Esophagus muscularis mucosa (tissue), 4 donors: Measurements from ENCODE around the gene IL23R. TPM values are rescaled to one million over a fixed set of nuclear protein-coding genes. Genes with fewer than 3 reads are reported as not detected.

Source experiments
- DNase-seq: peaks from one replicate; pipeline ENCODE4 v3.0.0-alpha.2; 2017; ENCODE audit errors: extremely low spot score
- H3K27ac ChIP-seq, 4 donors: fragments of 200-600 bp; sonication (generic); replicated peaks in 1 of 4; 1 replicate in 3 of 4; 2 replicates in 1 of 4; pipeline ENCODE4 v1.5.1; 2016 to 2019; ENCODE audit warnings: mild to moderate bottlenecking in 1 of 4
- H3K27me3 ChIP-seq, 4 donors: fragments of 200-600 bp; sonication (generic); one replicate each; pipeline versions ENCODE4 v1.5.1 to v1.6.0; 2016 to 2019
- H3K36me3 ChIP-seq, 4 donors: fragments of 200-600 bp; sonication (generic); one replicate each; pipeline ENCODE4 v1.5.1; 2016 to 2019
- H3K4me1 ChIP-seq, 4 donors: fragments of 200-600 bp; sonication (generic); one replicate each; pipeline ENCODE4 v1.5.1; 2016 to 2019
- H3K4me3 ChIP-seq, 4 donors: fragments of 200-600 bp; sonication (generic); 1 replicate in 2 of 4; 2 replicates in 2 of 4; pipeline ENCODE4 v1.5.1; 2016 to 2019; ENCODE audit warnings: mild to moderate bottlenecking in 4 of 4, moderate library complexity in 1 of 4
- H3K9me3 ChIP-seq, 4 donors: fragments of 200-600 bp; sonication (generic); 1 replicate in 3 of 4; 2 replicates in 1 of 4; pipeline ENCODE4 v1.5.1; 2016 to 2019
- CTCF ChIP-seq, 3 experiments: fragments of 200-600 bp in 2 of 3; fragments of 450-650 bp in 1 of 3; sonication (generic) in 2 of 3; IDR thresholded peaks; one replicate each; pipeline ENCODE4 v1.5.1; 2017 to 2019; ENCODE audit warnings: antibody characterized with exemption in 3 of 3, mild to moderate bottlenecking in 2 of 3, moderate library complexity in 1 of 3
- EP300 ChIP-seq: sonication (generic); formaldehyde crosslinking; IDR thresholded peaks from one replicate; pipeline ENCODE4 v1.6.1; 2017; ENCODE audit warnings: antibody characterized with exemption
- POLR2A ChIP-seq: fragments of 450-650 bp; IDR thresholded peaks from one replicate; pipeline ENCODE4 v1.6.1; 2017; ENCODE audit warnings: antibody characterized with exemption, moderate library complexity, mild to moderate bottlenecking, low read depth
- POLR2AphosphoS5 ChIP-seq, 2 donors: sonication (generic); formaldehyde crosslinking; IDR thresholded peaks; one replicate each; pipeline ENCODE4 v1.6.1; 2017; ENCODE audit warnings: antibody characterized with exemption in 2 of 2
- WGBS: methylation state at CpG from one replicate; pipeline ENCODE4 v1.1.5; 2018; 5-methylcytosine and 5-hydroxymethylcytosine counted together
- intact Hi-C: fragments of 100-400 bp; cut with DNase I; formaldehyde crosslinking; loops from one replicate; pipeline ENCODE4 v1.15.1; 2023
- total RNA-seq, 4 donors: library from RNA; depleted of rRNA; stranded (reverse); fragments of >200 nt; gene quantifications; one replicate each; pipeline versions ENCODE4 v1.1.0 to v1.2.1, GENCODE V29; 2016

Gene IL23R
- total RNA-seq, 4 donors from 2014 or later, result not detected

GRCh38 chr1:67228791-67229190 lies 62.5 kb downstream of the IL23R start:
- Histone ChIP-seq H3K4me3 (no peak overlapping the region), H3K27ac (no peak overlapping the region), H3K9me3 (no peaks in the 10 kb centered on the region), H3K36me3 (no peaks in the 10 kb centered on the region), H3K4me1 (peaks cover 0 to 6% (median 0%) of the 10 kb centered on the region in 4 donors), H3K27me3 (no peaks in the 10 kb centered on the region)
- intact Hi-C loops, result no loop called here
- no peak for DNase-seq
- TF ChIP-seq POLR2AphosphoS5 (IDR thresholded peaks at IDR 0.05), result no peak
- TF ChIP-seq POLR2A, result no peak
- TF ChIP-seq EP300, result no peak
- TF ChIP-seq CTCF (IDR thresholded peaks at IDR 0.05), result no peak

GRCh38 chr1:67230539-67230938 lies 64.3 kb downstream of the IL23R start:
- intact Hi-C loops, result loop anchor here (5.0 kb wide), 1 partner anchor 272 kb away; no protein-coding TSS in a partner anchor
- Histone ChIP-seq H3K36me3 (no peaks in the 10 kb centered on the region), H3K9me3 (no peaks in the 10 kb centered on the region), H3K27me3 (no peaks in the 10 kb centered on the region), H3K4me1 (no peaks in the 10 kb centered on the region), H3K27ac (no peak overlapping the region), H3K4me3 (no peak overlapping the region)
- DNase-seq, result no peak
- WGBS, result 80% methylated on average over 3 of the region's 3 CpGs
- TF ChIP-seq EP300 (no peak), CTCF (IDR thresholded peaks at IDR 0.05) (no peak), POLR2AphosphoS5 (IDR thresholded peaks at IDR 0.05) (no peak), POLR2A (no peak)

DNA sequence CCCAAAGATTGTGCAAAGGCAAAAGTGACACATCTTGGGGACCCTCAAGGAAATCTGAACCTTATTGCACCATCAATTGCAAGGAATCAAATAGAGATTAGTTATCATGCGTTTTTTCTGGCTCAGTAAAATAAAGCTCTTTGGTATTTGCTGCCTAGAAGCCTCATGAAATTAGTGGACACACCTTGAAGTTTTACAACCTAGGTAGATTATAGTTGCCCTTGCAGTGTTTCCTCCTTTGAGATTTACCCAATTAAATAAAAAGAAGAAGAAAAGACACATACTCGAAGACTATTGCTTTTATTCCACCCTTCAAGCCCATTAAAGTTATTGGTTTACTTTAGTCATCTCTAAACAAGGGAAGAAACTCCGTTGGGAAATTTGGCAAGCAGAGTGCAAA lies 70.0 kb downstream of the IL23R start:
- WGBS, result 43% methylated on average over 3 of the region's 3 CpGs
- Histone ChIP-seq H3K27ac (no peak overlapping the region), H3K36me3 (no peaks in the 10 kb centered on the region), H3K27me3 (no peaks in the 10 kb centered on the region), H3K9me3 (no peaks in the 10 kb centered on the region), H3K4me1 (no peaks in the 10 kb centered on the region), H3K4me3 (no peak overlapping the region)
- TF ChIP-seq POLR2AphosphoS5 (IDR thresholded peaks at IDR 0.05), result no peak
- TF ChIP-seq CTCF (IDR thresholded peaks at IDR 0.05), result no peak
- TF ChIP-seq EP300, result no peak
- no peak for TF ChIP-seq POLR2A
- no peak for DNase-seq
- intact Hi-C loops, result no loop called here

GRCh38 chr1:67239738-67240137 lies 73.5 kb downstream of the IL23R start:
- TF ChIP-seq EP300, result no peak
- Histone ChIP-seq H3K27me3 (no peaks in the 10 kb centered on the region), H3K36me3 (no peaks in the 10 kb centered on the region), H3K9me3 (no peaks in the 10 kb centered on the region), H3K4me1 (no peaks in the 10 kb centered on the region), H3K27ac (no peak overlapping the region), H3K4me3 (no peak overlapping the region)
- 43% methylated on average over 2 of the region's 2 CpGs for WGBS
- DNase-seq, result no peak
- intact Hi-C loops, result no loop called here

DNA sequence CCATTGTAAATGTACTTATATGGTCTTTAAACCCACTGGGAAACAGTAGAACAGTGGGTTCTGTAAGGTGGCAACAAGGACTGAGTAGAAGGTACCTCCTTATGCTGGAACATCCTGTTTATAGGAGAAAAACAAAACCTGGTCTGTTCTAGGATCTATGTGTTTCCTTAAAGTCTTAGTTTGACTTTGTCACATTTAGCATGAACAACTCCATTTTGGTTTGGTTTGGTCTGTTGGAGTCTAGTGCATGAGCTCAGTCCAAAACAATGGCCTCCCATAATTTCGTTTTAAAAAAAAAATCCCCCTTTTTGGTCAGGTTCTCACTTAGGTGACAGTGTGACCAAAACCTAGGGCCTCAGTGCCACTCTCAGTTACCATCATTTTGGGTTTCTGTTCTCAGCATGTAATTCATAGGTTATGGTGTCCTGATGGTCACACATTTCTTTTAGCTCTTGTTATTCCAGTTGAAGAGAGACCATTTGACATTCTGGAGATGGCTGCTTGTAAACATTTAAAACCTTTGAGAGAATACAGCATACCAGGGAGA lies 75.0 kb downstream of the IL23R start:
- Histone ChIP-seq H3K27ac (no peak overlapping the region), H3K36me3 (no peaks in the 10 kb centered on the region), H3K9me3 (no peaks in the 10 kb centered on the region), H3K4me1 (no peaks in the 10 kb centered on the region), H3K4me3 (no peak overlapping the region), H3K27me3 (no peaks in the 10 kb centered on the region)
- TF ChIP-seq EP300 (no peak), CTCF (IDR thresholded peaks at IDR 0.05) (no peak), POLR2AphosphoS5 (IDR thresholded peaks at IDR 0.05) (no peak), POLR2A (no peak)
- DNase-seq, result no peak
- intact Hi-C loops, result no loop called here
- WGBS, result 78% methylated on average over 1 of the region's 1 CpG
